PFSK-1 (cell line): ENCODE measurements around the gene PROK2.

ENCODE experiments used
- FOXP2 ChIP-seq: optimal IDR thresholded peaks from 2 replicates; pipeline ENCODE3; 2011; ENCODE audit warnings: borderline replicate concordance, control low read depth, inconsistent platforms; ENCODE audit not compliant: insufficient read depth; ENCODE audit errors: extremely low read length, extremely low read depth
- POLR2AphosphoS5 ChIP-seq: IDR thresholded peaks from 2 replicates; pipeline ENCODE4 v1.6.1; 2012; ENCODE audit warnings: low read depth, mild to moderate bottlenecking, control low read depth, low read length, moderate library complexity
- SIN3A ChIP-seq: IDR thresholded peaks from 2 replicates; pipeline ENCODE4 v1.6.1; 2012; ENCODE audit warnings: mild to moderate bottlenecking, low read length, moderate library complexity, borderline replicate concordance; ENCODE audit not compliant: insufficient read depth
- TAF1 ChIP-seq: IDR thresholded peaks from 2 replicates; pipeline ENCODE4 v1.6.1; 2012; ENCODE audit warnings: low read length, control low read depth, borderline replicate concordance; ENCODE audit not compliant: insufficient read depth
- TF ChIP-seq, protein P1 (sequence below), 2 experiments: IDR thresholded peaks; 2 replicates each; pipeline versions ENCODE4 v1.6.1 to v1.8.0; 2011 to 2012; ENCODE audit warnings: low read depth in 2 of 2, low read length in 2 of 2, control low read depth in 1 of 2, inconsistent platforms in 1 of 2, mild to moderate bottlenecking in 1 of 2, moderate library complexity in 1 of 2; ENCODE audit not compliant: insufficient read depth in 1 of 2

The PROK2 gene

DNA sequence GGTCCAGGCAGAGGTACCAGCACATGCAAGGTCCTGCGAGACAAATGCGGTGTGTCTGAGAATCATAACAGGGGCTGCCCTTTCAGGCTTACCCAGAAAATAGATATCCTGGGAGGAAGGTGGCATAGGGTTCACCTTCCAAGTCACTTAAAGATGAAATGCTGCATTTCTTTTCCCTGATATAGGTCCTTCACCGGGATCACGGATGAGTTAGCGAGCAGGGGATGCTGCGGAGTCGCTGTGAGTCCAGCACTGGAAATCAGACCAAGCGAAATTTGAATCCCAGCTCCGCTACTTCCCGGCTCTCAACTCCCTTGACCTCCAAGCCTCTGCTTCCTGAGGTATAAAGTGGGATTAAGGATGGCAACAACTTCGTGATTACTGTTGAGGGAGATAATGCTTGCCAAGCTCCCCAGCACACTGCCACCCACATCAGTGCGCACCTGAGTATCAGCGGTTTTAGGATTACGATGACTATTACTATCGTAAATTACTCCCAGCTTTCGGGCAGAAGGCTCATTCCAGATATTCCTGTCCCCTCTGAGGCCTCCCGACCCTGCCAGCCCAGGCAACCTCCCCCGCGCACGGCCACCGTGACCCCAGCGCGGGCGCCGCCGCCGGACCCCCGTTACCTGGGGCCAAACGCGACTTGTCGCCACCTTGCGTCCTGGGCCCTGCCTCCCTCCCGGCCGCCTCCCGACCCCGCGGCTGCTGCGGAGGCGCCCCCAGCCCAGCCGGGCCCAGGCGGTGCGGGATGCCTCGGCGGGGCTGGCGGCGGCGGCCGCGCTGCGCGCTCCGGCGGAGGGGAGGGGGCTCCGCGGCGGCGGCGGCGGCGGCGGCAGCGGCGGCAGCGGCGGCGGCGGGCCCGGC, 31.9 kb downstream of the PROK2 start:
- no peak for TF ChIP-seq POLR2AphosphoS5
- no peak for TF ChIP-seq SIN3A
- no peak for TF ChIP-seq FOXP2
- TF ChIP-seq, protein P1, sequence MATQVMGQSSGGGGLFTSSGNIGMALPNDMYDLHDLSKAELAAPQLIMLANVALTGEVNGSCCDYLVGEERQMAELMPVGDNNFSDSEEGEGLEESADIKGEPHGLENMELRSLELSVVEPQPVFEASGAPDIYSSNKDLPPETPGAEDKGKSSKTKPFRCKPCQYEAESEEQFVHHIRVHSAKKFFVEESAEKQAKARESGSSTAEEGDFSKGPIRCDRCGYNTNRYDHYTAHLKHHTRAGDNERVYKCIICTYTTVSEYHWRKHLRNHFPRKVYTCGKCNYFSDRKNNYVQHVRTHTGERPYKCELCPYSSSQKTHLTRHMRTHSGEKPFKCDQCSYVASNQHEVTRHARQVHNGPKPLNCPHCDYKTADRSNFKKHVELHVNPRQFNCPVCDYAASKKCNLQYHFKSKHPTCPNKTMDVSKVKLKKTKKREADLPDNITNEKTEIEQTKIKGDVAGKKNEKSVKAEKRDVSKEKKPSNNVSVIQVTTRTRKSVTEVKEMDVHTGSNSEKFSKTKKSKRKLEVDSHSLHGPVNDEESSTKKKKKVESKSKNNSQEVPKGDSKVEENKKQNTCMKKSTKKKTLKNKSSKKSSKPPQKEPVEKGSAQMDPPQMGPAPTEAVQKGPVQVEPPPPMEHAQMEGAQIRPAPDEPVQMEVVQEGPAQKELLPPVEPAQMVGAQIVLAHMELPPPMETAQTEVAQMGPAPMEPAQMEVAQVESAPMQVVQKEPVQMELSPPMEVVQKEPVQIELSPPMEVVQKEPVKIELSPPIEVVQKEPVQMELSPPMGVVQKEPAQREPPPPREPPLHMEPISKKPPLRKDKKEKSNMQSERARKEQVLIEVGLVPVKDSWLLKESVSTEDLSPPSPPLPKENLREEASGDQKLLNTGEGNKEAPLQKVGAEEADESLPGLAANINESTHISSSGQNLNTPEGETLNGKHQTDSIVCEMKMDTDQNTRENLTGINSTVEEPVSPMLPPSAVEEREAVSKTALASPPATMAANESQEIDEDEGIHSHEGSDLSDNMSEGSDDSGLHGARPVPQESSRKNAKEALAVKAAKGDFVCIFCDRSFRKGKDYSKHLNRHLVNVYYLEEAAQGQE (IDR thresholded peaks at IDR 0.05; ENCODE audit: insufficient read depth in 1 of 2, low read depth in 2 of 2, low read length in 2 of 2), result no peak
- no peak for TF ChIP-seq TAF1

DNA sequence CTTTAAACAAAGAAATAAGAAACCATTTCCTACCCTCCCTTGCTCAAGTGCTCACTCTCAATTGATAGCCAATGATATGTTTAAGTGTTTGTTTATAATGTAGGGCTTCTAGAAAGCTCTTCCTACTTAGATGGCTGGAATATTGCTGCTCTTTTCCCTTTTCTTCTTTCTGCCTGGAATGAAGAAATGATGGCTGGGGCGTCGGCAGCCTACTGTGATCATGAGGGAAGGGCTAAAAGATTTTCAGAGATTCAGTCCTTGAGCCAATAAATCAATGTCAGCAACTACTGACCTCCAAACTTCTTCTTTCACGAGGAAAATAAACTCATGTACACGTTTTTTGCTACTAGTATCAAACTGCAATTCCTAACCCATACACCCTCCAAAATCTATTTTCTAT, 33.3 kb downstream of the PROK2 start:
- TF ChIP-seq FOXP2 (no peak), SIN3A (no peak), POLR2AphosphoS5 (no peak), TAF1 (no peak)
- TF ChIP-seq, protein P1 (IDR thresholded peaks at IDR 0.05; ENCODE audit: insufficient read depth in 1 of 2, low read depth in 2 of 2, low read length in 2 of 2), result no peak

DNA sequence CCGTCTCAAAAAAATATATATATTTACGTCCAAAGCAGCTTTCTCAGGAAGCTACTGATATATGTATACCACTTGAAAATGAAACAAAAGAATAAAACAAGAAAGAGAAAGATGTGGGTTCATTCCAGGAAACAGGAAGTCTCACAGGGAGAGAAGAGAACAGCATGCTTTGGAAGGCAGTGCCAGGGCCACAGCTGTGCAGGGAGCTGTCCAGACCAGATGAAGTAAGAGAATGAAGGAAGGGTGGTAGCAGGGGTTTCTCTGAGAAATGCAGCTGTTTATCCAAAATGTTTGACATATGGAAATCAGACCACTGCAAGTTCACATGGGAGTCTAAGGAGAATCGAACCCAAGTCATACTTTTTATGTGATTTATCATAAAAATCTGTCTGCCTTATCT, 40.2 kb downstream of the PROK2 start:
- TF ChIP-seq, protein P1 (IDR thresholded peaks at IDR 0.05; ENCODE audit: insufficient read depth in 1 of 2, low read depth in 2 of 2, low read length in 2 of 2), result peak in 1 of 2 experiments; percentile 47; a peak in 1 of 4 replicates
- TF ChIP-seq TAF1, result no peak

DNA sequence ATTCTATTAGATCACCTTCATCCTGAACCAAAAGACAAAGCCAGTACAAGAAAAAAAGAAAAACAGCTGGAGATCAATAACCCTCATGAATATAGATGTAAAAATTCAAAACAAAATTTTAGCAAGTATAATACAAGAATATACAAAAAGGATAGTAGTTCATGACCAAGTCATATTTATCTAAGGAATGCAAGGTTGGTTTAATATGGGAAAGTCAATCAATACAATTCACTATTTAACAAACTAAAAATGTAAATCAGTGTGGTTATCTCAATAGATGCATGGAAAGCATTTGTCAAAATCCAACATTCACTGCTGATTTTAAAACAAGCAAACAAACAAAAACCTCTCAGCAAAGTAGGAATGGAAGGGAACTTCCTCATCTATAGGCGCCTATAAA, 42.3 kb downstream of the PROK2 start:
- TF ChIP-seq POLR2AphosphoS5, result no peak
- no peak for TF ChIP-seq SIN3A
- TF ChIP-seq TAF1, result no peak
- no peak for TF ChIP-seq FOXP2
- TF ChIP-seq, protein P1 (IDR thresholded peaks at IDR 0.05; ENCODE audit: insufficient read depth in 1 of 2, low read depth in 2 of 2, low read length in 2 of 2), result no peak

DNA sequence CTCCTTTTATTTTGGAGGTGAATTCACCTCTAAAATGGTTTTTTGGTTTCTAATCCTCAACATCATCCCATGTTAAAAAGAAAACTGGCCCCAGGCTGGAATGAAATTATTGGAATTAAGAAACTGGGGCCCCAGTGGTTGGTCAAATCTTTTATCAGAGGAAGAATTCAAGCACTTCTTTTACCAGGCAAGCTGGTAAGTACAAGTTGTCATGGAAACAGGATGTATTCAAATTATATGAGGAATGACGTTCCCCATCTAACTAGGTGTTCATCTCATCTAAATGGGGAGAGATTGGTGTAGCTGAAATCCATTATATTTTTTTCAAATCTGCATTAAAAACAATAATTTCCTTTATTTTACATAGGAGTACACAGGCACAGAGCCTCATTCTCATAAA, 50.1 kb downstream of the PROK2 start:
- TF ChIP-seq POLR2AphosphoS5 (no peak), SIN3A (no peak), FOXP2 (no peak), TAF1 (no peak)
- TF ChIP-seq, protein P1 (IDR thresholded peaks at IDR 0.05; ENCODE audit: insufficient read depth in 1 of 2, low read depth in 2 of 2, low read length in 2 of 2), result no peak
